GM21529 (cell line): Measurements from ENCODE around the gene PTPN6.

ENCODE experiments used
- ATAC-seq: cut with Tn5 transposase; IDR thresholded peaks from one replicate; pipeline ENCODE4 v1.9.1; 2021; ENCODE audit not compliant: unreplicated experiment

Gene PTPN6

DNA sequence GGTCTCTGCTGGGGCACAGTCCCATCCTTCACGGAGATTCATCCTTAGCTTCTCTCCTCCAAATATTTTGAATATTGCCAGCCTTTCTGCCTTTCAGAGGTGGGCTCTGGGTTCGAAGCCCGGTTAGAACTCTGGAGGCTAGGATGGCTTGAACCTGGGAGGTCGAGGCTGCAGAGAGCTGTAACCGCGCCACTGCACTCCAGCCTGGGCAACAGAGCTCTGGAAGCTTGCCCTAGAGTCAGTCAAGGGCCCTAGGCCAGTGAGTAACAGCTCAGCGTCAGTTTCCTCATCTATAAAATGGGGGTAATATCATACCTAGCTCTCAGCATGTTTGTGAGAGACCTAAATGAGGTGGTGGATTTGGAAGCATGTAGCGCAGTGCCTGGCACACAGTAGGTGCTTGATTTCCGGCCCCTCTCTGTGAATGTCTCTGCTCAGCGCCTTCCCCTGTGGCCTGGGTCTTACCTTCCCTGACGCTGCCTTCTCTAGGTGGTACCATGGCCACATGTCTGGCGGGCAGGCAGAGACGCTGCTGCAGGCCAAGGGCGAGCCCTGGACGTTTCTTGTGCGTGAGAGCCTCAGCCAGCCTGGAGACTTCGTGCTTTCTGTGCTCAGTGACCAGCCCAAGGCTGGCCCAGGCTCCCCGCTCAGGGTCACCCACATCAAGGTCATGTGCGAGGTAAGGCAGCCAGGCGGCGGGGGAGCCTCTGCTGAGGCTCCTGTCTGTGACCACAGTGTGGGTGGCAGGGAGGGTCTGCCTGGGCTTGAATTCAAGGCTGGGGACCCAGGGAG, 3.4 kb downstream of the PTPN6 start:
- no peak for ATAC-seq

DNA sequence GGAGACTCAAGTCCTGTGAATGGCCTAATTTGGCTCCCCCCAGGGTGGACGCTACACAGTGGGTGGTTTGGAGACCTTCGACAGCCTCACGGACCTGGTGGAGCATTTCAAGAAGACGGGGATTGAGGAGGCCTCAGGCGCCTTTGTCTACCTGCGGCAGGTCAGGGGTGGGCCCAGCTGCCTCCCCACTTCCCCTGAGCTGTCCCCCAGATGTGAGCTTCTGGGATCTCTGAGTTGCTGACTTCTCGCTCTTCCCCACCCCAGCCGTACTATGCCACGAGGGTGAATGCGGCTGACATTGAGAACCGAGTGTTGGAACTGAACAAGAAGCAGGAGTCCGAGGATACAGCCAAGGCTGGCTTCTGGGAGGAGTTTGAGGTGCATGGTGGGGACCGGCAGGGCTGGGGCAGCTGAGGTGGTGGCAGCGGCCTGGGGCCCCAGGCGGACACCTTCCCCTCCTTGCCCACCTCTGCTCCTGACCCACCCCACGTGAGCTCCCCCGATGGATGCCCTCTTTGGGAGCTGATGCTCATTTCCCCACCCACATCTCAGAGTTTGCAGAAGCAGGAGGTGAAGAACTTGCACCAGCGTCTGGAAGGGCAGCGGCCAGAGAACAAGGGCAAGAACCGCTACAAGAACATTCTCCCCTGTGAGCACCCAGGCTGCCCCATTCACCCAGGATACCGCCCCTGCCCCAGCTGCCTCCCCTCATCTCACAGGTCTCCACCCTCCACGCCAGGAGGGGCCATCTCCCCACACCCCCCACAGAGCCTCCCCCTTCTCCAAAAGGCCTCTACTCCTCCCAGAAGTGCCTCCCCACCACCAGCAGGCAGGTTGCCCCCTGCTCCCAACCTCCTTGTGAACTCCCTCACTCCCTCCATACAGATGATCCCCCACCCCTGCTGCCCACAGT, 4.2 kb downstream of the PTPN6 start:
- ATAC-seq = no peak

DNA sequence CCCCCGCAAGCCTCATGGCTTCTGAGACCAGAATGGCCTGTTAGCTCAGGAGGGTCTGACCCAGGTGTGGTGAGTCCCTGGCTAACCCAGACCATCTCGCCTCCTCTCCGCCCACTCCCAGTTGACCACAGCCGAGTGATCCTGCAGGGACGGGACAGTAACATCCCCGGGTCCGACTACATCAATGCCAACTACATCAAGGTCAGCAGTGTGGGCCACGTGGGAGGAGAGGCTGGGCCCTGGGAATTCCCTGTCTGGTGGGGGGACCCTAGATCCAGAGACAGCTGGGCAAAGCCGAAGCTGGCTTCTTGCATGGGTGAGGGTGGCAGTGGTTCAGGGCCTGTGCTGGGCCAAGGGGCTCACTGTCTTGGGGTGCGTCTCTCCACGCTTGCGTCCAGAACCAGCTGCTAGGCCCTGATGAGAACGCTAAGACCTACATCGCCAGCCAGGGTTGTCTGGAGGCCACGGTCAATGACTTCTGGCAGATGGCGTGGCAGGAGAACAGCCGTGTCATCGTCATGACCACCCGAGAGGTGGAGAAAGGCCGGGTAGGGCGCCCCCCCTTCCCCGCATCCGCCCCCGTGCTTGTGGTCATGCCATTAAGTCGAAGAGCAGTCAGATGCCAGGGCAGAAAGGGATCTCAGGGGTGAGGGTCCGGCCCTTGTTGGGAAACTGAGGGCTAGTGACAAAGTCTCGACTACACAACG, 5.0 kb downstream of the PTPN6 start:
- ATAC-seq = no peak

DNA sequence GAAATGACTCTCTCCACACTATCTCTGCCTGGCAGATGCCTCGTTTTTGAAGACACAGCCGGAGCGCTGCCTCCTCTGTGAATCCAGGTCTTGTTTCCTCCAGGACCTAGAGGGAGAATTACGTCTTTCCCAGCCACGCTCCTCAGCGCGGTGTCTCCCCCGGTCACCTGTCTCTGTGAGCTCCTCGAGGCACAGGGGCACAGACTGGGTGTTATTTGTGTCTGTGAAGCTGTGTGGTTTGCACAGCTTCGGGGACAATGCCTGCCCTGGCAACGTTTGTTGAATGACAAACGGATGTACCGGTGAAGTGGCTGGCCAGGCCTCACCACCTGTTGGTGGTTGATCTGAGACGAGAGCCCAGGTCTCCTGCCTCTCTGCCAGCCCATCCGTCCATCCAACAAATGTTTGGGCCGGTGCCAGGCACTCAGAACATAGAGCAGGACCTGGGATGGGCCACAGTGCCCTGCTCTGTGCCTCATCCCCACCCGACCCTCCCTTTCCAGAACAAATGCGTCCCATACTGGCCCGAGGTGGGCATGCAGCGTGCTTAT, 6.1 kb downstream of the PTPN6 start:
- no peak for ATAC-seq

DNA sequence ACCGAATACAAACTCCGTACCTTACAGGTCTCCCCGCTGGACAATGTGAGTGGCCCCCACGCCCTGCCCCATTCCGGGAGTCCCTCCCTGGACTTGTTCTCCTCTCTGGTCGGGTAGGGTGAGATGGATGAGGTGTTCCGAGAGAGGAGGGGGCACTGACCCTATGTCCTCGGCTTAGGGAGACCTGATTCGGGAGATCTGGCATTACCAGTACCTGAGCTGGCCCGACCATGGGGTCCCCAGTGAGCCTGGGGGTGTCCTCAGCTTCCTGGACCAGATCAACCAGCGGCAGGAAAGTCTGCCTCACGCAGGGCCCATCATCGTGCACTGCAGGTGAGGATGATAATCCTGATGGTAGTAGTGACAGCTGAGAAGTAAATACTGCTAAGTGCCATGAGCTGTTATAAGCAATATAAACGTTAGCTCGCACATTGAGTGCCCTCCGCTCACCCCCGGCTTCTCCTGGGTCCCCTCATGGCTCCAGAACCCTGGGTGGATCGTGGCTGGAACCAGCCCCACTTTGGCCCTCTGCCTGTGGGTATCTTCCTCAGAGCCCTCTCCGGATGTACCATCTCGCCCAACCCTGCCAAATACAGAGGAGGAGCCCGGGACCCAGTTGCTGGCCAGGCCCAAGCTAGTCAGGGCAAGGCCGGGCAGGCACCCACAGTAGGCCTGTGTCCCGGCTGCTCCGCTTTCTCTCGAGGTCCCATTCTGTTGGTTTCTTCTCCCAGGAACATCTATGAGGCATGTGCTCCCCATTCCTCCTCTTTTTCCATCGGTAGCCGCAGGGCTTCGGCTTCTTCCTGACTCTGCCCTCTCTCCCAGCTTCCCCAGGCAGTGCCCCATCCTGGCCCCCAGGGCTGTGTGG, 6.8 kb downstream of the PTPN6 start:
- no peak for ATAC-seq

DNA sequence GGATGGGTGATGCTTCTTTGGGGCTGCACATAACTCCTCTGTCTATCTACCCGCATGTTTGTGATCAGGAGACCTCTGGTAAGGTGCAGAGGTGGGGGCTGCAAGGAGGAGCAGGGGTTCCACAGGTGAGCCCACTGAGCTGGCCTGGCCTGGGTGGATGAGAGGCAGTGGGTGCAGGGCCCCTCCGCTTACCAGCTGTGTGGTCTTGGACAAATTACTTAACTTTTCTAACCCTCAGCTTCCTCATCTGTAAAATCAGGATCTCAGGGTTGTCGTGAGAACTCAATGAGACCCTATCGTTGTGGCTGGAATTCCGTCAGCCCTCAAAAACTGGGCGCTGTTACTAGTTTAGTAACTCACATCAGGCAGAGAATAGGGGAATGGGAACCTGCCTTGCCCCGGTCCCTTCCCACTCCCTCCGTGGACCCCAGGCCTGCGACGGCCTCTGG, 7.5 kb downstream of the PTPN6 start:
- ATAC-seq = no peak

DNA sequence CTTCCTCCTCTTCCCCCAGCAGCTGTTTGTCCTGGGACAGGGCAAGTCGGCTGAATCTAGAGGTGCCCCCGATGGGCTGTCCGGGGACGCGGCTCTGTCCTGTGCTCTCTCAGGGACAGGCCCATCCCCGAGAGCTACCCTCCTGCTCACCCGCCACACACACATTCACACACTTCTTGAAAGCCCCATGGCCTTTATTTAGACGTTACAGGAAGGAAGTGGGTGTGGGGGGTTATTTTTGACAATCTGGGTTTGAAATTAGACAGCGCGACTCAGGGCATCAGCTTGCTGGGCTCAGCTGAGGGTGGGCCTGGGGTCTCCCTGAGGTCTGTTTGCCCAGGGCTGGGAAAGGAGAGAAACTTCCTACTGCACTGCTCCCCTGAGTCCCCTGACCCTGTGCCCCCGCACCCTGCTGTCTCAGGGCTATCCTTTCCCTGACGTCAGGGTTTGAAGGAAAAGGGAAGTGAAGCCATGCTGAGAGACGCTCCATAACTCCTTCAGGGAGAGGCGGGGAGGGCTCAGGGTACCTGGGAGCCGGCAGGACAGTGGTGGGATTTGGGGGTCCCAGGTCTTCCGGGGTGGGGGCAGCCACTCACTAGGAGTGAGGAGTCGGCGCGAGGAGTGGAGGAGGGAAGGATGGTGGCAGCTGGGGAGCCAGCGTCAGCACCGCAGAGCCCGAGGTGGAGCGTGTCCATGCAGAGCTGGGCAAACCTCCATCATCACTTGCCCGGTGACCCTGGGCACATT, 8.1 kb downstream of the PTPN6 start:
- peak; percentile 46 for ATAC-seq

DNA sequence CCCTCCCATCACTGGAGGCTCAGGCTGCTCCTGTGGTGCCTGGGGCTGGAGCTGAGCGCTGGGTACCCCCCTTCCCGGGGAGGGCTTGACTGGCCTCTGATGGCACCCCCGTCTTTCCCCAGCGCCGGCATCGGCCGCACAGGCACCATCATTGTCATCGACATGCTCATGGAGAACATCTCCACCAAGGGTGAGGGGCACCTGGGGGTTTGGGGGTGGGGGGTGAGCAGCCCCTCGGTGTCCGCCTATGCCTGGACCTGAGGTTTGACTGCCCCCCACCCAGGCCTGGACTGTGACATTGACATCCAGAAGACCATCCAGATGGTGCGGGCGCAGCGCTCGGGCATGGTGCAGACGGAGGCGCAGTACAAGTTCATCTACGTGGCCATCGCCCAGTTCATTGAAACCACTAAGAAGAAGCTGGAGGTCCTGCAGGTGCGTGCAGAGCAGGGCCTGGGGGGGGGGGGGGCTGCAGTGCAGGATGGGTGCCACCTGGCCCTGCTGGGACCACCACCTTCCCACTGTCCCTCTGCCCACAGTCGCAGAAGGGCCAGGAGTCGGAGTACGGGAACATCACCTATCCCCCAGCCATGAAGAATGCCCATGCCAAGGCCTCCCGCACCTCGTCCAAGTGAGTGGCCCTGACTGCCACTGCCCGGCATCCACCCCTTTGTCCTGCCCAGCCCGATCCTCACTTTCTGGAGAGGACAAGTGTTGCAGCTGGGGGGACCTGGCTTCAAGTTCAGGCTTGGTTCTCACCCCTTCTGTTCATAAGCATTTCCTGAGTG, 8.8 kb downstream of the PTPN6 start:
- no peak for ATAC-seq

DNA sequence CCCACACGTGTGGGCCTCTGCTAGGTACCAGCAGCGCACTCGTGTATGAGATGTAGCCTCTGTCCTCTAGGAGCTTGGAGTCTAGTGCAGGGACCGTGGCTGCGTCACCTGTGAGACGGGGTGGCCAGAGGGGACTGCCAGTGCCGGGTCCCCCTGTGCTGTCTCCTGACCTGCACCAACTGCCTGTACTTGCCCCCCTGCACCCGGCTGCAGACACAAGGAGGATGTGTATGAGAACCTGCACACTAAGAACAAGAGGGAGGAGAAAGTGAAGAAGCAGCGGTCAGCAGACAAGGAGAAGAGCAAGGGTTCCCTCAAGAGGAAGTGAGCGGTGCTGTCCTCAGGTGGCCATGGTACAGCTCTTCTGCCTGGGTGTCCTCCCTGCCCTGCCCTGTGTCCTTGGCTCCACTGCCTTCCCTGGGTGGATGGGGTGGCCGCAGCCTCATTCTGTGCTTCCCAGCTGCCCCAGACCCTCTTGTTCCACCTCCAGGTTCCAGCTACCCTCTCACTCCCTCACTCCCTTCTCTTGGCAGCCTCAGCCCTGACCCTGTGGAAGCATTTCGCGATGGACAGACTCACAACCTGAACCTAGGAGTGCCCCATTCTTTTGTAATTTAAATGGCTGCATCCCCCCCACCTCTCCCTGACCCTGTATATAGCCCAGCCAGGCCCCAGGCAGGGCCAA, 9.6 kb downstream of the PTPN6 start:
- peak; percentile 26 for ATAC-seq

DNA sequence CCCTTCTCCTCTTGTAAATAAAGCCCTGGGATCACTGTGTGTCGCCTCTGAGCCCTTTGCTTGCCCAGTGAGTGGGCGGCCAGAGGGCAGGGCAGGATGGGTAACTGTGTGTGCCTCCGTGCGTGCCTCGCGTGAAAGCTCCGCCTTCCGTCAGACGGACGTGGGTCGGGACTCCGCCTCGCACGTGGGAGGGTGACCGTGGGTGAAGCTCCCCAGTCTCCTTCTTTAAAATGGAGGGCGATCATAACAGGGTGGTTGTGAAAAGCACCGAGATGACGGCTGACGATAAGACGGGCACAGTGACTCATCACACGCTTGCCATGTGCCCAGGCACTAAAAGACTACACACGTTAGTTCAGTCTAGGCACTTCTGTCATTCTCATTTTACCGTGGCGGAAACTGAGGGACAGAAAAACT, 10.1 kb downstream of the PTPN6 start:
- peak; percentile 4 for ATAC-seq

DNA sequence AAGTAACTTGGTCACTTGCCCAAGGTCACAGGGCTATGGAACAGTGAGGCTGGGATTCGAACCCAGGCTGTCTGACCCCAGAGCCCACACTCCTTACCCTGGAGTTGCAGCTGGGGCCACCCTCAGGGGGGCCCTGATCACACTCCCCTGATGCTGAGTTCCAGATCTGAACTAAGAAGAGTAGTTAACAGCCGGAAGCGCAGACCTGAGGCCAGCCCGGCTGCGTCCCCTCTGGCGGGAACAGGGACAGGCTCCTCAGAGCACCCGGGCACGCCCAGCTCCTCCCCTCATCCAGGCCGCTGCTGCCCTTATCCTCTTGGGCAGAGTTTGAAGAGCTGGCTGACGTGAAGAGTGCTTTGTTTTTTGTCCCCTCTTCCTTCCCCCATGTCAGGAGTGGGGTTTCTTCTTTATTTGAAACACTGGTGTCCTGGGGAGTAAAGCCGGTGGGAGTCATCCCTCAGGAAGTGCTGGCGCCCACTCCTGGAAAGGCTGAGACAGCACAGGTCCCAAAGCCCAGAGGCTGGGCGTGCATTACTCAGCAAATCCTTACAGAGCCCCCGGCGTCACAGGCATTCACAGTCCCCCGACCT, 10.6 kb downstream of the PTPN6 start:
- ATAC-seq = peak; percentile 18

DNA sequence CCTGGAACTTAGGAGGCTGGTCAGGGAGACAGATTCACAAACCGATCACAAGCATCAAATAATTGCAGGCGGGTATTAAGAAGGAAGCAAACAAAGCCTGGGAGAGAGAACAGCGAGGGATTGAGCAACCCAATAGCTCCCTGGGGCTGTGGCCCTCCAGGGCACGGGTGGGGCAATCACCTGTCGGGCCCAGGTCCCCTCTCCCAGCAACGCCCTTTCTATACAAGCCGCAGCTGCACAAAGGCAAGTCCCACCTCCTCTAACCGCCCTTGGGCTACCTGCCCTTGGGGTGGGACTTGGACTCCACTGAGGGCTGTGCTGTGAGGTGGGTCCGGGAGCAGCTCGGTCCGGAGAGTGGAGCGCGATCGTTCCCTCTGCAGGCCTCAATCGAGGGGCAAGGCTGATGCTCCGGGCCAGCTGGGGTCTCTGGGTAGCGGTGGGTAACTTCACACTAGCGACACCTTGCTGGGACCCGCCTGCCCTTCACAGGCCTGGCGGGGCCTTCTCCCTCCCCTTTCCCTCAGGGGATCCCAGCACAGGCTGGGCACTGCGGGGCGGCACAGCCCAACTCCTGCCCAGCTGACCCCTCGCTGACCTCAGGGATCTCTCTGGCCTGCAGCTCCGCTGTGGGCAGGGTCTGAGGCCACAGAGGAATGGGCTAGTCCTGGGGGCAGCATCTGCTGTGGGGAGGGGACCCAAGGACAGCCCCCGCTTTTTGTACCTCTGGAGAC, 11.3 kb downstream of the PTPN6 start:
- no peak for ATAC-seq

DNA sequence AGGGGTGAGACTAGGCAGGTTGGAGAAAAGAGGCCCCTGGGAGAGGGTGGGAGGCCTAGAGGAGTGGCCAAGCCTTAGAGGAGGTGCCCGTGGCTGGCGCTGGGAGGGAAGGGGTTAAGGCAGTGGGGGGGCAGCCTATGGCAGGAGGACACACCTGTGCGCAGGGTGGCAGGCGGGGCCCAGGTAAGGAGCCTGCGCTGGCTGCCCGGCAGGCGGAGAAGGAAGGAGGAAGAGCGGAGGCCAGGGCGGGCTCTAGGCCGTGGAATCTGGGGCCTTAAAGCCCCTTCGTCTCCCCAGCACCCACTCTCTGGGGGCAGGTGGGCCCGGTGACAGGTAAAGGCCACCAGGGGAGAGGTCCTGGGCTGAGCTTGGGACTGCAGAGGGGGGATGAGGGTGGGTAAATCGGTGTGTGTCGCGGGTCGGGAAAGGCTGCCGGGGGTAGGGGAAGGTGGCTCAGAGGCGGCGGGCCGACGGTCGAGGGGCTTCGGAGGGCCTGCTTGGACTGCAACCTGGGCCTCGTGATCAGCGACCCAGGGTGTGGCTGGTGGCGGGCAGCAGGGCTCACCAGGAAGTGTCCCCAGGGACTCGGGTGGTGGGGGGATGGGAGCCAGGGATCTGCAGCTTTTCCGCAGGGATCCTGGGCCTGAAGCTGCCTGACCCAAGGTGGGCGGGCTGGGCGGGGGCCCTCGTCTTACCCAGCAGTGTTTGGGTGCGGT, 12.0 kb downstream of the PTPN6 start:
- no peak for ATAC-seq

DNA sequence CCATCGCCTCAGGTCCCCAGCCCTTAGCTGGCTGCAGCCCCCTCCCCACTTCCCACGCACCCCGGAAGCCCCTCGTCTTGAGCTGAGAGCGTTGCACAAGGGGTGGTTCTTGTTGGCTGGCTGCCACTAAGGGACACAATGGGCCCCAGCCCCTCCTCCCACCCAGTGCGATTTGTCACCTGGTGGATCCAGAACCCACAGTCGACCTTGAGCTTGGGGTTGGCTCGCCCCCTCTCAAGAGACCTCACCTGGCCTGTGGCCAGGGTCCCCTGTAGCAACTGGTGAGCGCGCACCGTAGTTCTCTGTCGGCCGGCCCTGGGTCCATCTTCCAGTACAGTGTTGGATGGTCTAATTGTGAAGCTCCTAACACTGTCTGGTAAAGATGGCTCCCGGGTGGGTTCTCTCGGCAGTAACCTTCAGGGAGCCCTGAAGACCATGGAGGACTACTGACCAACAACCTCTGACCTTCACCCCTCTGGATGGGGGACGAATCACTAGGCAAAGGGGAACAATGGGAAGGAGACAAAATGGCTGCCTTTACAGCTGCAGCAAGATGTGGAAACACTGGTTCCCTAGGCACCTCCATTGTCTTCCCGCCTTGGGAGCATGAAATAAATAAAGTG, 12.7 kb downstream of the PTPN6 start:
- ATAC-seq = no peak

DNA sequence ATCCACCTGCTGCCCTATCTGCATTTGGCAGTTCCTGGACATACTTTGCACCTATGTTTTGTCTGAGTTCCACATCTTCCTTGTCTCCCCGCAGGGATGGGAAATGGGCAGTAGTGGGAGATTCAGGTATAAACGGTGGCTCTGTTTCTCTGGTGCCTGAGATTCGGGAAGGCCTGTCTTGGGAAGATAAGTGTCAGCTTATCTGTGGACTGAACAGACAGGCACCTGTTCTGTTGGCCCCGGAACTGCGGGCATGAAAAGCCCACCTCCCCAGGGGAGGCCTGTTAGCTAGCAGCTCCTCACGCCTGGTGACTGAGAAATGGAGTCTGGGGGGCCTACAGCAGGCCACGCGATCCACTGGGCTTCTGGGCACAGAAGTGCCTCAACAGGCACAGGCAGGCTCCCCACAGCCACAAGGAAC, 13.5 kb downstream of the PTPN6 start:
- no peak for ATAC-seq
